NOMO-1 (cell line): ENCODE data around the gene STK32A.

Source experiments
- DNase-seq, 2 experiments: peaks; one replicate each; lab custom pipeline; 2025; ENCODE audit not compliant: unreplicated experiment in 2 of 2; lab: John Stamatoyannopoulos, UW

Gene STK32A

GRCh38 chr5:147248561-147248960 lies 13.7 kb downstream of the STK32A start:
- no peak for DNase-seq

DNA sequence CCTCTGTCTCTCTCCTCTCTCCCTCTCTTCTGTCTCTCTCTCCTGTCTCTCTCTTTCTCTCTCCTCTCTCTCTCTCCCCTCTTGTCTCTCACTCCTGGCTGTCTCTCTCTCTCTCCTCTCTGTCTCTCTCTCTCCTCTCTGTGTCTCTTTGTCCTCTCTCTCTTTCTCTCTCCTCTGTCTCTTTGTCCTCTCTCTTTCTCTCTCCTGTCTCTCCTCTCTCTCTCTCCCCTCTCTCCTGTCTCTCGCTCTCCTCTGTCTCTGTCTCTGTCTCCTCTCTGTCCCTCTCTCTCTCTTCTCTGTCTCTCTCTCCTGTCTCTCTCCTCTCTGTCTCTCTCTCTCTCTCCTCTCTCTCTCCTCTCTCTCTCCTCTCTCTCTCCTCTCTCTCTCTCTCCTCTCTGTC lies 25.0 kb downstream of the STK32A start:
- no peak for DNase-seq

DNA sequence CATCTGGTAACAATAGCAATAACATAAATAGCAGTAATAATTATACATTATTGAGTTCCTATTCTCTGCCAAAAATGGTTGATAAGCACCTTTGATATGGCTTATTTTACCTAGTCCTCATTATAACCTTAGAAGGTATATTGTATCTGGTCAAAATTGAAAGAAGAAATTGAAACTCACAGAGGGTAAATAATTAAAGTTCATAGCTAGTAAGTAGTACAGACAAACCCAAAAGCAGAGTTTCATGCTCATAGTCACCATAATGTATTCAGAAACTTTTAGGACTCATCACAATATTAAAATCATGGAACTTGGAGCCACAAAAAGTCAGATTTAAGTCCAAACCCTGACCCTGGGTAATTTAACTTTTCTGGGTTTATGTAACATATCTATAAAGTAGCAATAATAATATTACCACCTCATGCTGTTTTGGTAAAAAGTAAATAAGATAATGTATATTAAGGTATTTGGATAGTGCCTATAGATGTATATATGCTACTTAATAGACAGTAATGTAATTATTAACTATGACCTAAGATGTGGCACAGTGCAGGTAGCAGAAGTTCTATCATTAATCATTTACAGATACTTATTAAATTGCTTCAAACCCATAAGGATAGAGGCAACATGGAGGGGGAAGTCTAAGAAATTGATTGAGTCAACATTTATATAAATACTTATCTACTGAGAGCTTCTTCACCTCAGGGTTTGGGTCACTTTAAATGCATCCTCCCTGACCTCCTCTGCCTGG lies 32.4 kb downstream of the STK32A start:
- no peak for DNase-seq

- no peak for DNase-seq
Measured at GRCh38 chr5:147276497-147276896, 41.7 kb downstream of the STK32A start.

DNA sequence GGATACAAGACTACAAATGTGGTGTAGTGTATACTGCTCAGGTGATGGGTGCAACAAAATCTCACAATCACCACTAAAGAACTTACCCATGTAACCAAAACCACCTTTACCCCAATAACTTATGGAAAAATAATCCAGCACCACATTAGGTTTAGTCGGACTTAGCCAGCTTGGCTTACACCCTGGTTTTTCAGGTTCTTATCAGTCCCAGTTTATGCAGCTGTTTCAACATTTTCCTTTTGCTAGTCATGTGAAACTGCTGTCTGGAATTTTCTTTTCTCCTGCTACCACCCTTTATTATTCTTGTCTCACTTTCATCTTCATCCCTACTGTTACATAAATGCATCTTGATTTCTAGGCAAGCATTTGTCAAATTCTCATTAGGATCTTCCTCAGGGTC lies 51.5 kb downstream of the STK32A start:
- DNase-seq = no peak

DNA sequence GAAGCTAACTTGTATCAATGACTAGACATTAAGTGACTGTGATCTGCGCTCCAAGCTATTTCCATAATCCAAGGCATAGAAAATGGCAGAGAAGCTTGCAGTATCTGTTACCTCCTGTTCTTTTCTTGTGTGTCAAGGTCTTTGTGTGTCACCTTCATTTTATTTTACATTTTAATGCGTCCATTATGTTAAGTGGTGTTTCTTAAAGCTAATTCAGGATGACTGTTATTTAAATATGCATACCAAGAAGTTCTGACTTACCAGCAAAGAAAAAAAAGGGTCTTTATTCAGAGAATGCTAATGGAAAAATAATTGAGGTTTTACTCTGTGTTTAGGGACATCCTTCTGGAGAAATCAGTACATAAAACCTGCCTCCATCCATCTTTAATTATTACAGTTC lies 52.3 kb downstream of the STK32A start:
- DNase-seq = no peak

- no peak for DNase-seq
Measured at GRCh38 chr5:147290261-147290660, 55.4 kb downstream of the STK32A start.

DNA sequence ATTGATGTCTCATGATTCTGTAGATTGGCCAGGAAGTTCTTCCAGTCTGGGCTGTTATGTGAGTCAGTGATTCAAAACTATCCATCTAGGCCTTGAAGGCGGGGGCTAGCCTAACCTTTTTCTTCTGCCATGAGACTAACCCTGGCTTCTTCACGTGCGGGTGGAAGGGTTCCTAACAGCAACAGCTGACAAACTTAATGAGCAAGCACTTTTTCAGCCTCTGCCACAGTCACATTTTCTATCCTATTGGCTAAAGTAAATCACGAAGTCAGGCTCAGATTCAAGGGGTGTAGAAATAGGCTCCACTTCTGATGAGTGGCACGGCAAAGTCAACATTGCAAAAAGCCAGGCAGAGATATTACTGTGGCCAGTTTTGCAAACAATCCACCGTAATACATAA lies 68.4 kb downstream of the STK32A start:
- DNase-seq = no peak

GRCh38 chr5:147303976-147304375 lies 69.2 kb downstream of the STK32A start:
- DNase-seq = no peak

DNA sequence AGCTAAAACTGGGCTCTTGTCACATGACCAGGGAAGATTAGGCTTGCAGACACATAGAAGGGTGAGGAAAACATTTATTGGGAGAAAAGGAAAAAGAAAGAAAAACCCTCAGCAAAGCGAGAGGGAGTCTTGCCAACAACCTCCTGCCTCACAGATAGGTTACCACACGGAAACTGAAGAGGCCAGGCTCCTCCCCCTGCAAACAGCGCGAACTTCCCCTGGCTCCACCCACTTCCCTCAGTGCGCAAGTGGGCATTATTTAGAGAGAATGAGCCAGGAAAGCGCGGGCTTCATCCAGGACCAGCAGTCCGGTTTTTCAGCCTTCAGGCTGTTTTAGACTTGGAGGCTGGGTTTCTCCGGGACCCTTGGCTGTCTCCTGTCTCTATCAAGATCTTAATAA lies 70.3 kb downstream of the STK32A start:
- DNase-seq = no peak

DNA sequence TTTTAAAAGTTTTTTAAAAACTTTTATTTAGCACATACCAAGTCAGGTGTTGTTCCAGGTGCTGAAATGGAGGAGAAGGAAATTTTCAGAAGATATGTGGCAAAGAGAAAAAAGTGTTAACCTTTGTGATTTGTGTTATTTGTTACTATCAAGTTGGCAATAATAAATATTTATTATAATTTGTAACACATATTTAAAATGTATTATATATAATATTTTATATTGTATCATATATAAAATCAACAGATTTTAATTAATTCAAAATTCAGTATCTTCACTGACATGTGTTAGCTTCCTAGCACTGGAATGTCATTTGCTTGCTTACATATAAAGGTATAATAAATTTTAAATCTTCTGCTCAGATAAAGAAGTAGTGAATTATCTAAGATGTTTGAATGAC lies 71.5 kb downstream of the STK32A start:
- DNase-seq = no peak

GRCh38 chr5:147307170-147307569 lies 72.3 kb downstream of the STK32A start:
- DNase-seq = no peak

- peak in 1 of 2 experiments; percentile 24 for DNase-seq
Measured at GRCh38 chr5:147309621-147310020, 74.8 kb downstream of the STK32A start.

DNA sequence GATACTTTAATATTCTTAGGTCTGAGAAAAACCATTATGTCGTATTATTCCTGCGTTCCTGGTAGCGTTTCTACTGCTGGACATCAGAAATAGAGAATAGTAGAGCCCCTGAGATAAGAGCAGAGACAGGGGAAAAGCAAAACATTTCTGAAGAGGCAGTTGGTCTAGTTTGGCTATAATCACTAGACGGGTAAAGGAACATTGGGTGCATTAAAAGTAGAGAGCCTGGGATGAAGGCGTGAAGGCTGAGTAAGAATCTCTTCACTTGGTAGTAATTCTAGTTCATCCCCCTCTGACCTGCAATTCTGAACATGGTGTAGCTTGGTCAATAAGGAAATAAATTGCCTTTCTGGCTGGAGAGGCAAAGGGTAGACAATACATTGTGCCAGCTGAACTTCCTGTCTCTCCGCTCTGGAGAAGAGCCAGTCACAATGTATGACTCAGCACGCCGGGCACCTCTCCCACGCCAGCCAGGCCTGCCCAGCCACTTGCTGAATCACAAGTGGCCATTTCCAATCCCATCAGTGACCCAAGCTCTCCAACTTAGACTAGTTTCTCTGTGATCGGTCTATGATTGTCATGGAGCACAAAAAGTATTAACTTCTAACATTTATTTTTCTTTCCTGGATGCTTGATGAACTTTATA lies 75.4 kb downstream of the STK32A start:
- DNase-seq = peak; percentile 26 to 69

DNA sequence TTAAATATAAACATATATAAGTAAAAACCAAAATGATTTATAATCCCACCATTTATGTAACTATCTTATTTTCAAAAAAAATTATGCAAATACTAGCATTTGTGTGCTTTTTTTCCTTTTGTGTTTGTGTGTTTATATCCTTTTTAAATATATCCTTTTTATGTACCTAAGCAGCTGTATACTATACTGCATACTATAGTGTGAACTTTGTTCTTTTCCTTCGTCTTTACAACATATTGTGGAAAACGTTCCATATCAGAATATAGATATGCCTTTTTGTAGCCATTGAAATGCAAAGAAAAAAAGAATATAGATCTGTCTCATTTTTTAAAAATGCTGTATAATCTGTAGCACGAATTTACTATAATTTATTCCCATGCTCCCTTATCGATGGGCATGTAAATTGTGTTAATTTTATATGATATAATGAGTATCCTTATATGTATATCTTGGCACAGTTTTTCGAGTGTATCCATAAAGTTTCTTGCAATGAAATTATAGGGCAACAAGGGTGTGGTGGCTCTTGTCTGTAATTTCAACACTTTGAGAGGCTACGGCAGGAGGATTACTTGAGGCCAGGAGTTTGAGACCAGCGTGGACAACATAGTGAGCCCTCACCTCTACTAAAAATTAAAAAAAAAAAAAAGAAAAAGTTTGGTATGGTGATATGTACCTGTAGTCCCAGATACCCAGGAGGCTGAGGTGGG lies 83.3 kb downstream of the STK32A start:
- no peak for DNase-seq

DNA sequence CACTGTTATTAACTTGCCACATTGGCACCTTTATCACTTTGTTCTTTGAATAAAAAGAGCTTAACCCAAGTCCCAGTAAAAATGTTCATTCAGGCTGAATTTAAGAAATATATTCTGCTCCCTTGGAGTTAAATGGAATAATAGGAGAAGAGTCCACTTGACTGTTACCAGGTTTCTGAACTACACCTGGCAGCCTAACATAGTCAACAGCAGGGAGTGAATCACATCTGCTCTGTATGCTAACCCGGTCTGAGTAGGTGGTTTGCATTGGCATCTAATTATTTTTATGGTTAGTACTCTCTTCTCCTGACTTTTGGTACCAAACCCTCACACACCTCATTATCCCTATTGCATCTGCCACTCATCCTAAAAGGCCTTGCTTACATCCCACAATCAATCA lies 86.7 kb downstream of the STK32A start:
- no peak for DNase-seq

GRCh38 chr5:147327421-147327820 lies 92.6 kb downstream of the STK32A start:
- DNase-seq = no peak

DNA sequence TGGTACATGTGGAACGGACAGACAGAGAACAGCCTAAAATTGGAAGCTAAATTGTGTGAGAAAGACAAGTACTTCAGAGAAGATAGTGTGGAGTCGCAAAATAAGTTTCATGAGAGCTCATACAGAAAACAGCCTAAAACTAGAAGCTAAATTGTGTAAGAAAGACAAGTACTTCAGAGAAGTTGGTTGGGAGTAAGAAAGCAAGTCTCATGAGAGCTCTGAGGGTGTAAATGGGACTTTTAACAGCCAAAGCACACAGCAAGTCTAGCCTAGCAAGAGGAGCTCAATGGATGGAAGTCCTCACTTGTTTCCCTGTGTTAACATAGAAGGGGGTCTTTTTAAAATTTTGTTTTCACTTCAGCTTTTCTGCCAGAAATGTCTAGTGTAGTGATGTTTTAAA lies 93.1 kb downstream of the STK32A start:
- no peak for DNase-seq

DNA sequence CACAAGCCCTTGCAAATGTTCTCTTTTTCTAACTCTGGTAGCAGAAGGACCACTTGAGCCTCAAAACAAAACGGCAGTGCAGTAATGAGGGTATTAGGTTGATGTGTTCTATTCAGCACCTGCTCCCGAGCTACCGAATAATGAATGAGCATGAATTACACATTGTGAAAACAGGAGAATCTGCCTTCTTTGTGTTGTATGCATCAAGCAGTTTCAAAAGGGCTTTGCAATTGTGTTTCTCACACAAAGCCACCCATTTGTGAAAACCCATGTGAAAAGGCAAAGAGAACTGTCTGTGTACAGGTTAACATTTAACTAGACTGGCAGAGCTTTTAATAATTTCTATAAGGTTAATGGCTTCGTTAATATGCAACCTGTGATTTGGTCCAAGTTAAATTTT lies 97.8 kb downstream of the STK32A start:
- DNase-seq = no peak

DNA sequence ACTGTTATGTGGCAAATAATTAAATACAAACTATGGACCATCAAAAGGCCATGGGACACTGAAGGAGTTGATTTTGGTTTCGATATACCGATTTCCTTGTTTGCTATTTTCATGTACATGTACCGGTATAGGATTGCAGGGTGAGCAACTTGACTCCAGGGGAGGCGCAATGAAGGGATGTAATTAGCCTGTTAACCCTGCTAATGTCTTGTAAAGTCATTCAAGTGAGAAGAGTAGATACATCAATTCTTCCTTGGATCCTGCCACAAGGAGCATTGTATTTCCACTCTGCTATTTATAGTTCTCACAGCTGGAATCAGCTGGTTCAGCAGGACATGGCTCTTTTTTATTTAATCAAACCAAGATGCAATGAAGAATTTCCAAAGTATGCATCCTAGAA lies 102.0 kb downstream of the STK32A start:
- DNase-seq = no peak

GRCh38 chr5:147339313-147339712 lies 104.5 kb downstream of the STK32A start:
- DNase-seq = no peak

DNA sequence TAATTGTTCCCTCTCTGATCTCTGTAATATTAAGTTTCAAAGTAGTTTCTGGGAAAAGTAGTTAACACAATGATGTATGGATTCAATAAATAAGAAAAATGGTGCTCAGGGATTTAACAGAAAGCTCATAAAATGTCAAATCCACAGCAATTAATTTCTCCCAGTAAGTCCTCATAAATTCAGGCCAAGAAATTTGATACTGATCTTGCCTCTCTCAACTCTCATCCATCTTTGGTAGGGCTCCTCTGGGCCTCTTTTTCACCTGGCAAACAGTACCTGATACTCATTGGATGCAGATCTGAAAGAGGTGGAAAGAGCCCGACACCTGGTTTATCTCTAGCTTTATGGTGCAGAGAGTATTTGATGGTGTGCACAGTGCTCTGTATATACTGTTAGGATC lies 106.1 kb downstream of the STK32A start:
- no peak for DNase-seq
